ENCODE data around the gene LOXHD1. TPM values are rescaled to one million over a fixed set of nuclear protein-coding genes. Genes with fewer than 3 reads are reported as not detected.

LOXHD1 gene
- total RNA-seq, 1 donor from 2014 or later = not detected

- Histone ChIP-seq H3K27ac (no peak overlapping the region), H3K4me1 (no peaks in the 10 kb centered on the region), H3K36me3 (no peaks in the 10 kb centered on the region), H3K4me3 (no peak overlapping the region), H3K27me3 (no peaks in the 10 kb centered on the region), H3K9me3 (no peaks in the 10 kb centered on the region)
- DNase-seq (ENCODE audit: extremely low spot score in 2 of 2) = peak in 1 of 2 donors; percentile 58
- TF ChIP-seq POLR2A (IDR thresholded peaks at IDR 0.05) = no peak
- no peak for TF ChIP-seq CTCF (IDR thresholded peaks at IDR 0.05)
- TF ChIP-seq POLR2AphosphoS5 (IDR thresholded peaks at IDR 0.05; ENCODE audit: insufficient read depth in 1 of 2, low read depth in 1 of 2) = no peak
- intact Hi-C loops (cut with DNase I) = no loop called here
Observed at GRCh38 chr18:46435031-46435430, 222.0 kb downstream of the LOXHD1 start.

- H3K9me3 ChIP-seq = no peaks in the 10 kb centered on the region
- no peak overlapping the region for H3K4me3 ChIP-seq
- no peaks in the 10 kb centered on the region for H3K27me3 ChIP-seq
- intact Hi-C loops (cut with DNase I) = no loop called here
- no peak overlapping the region for H3K27ac ChIP-seq
- DNase-seq (ENCODE audit: extremely low spot score in 2 of 2) = peak in 1 of 2 donors; percentile 40
- no peaks in the 10 kb centered on the region for H3K4me1 ChIP-seq
- TF ChIP-seq CTCF (IDR thresholded peaks at IDR 0.05) = no peak
- no peak for TF ChIP-seq POLR2A (IDR thresholded peaks at IDR 0.05)
- no peak for TF ChIP-seq POLR2AphosphoS5 (IDR thresholded peaks at IDR 0.05; ENCODE audit: insufficient read depth in 1 of 2, low read depth in 1 of 2)
- H3K36me3 ChIP-seq = no peaks in the 10 kb centered on the region
Observed at GRCh38 chr18:46434629-46435028, 222.4 kb downstream of the LOXHD1 start.

GRCh38 chr18:46433121-46433826 is 223.7 kb downstream of the LOXHD1 start:
- TF ChIP-seq POLR2AphosphoS5 (IDR thresholded peaks at IDR 0.05; ENCODE audit: insufficient read depth in 1 of 2, low read depth in 1 of 2) = no peak
- TF ChIP-seq CTCF (IDR thresholded peaks at IDR 0.05) = no peak
- DNase-seq (ENCODE audit: extremely low spot score in 2 of 2) = peak in 1 of 2 donors; percentile 58
- no peaks in the 10 kb centered on the region for H3K36me3 ChIP-seq
- H3K9me3 ChIP-seq = no peaks in the 10 kb centered on the region
- no peak overlapping the region for H3K4me3 ChIP-seq
- no peaks in the 10 kb centered on the region for H3K4me1 ChIP-seq
- no peaks in the 10 kb centered on the region for H3K27me3 ChIP-seq
- intact Hi-C loops (cut with DNase I) = no loop called here
- no peak overlapping the region for H3K27ac ChIP-seq

GRCh38 chr18:46431522-46432171 is 225.4 kb downstream of the LOXHD1 start:
- no peak for TF ChIP-seq POLR2A (IDR thresholded peaks at IDR 0.05)
- no peak for TF ChIP-seq POLR2AphosphoS5 (IDR thresholded peaks at IDR 0.05; ENCODE audit: insufficient read depth in 1 of 2, low read depth in 1 of 2)
- TF ChIP-seq CTCF (IDR thresholded peaks at IDR 0.05) = no peak
- peak in 1 of 2 donors; percentile 52 for DNase-seq (ENCODE audit: extremely low spot score in 2 of 2)

More at GRCh38 chr18:46431522-46432171, 225.4 kb downstream of the LOXHD1 start:
- Histone ChIP-seq H3K27me3 (no peaks in the 10 kb centered on the region), H3K4me1 (no peaks in the 10 kb centered on the region), H3K9me3 (no peaks in the 10 kb centered on the region), H3K36me3 (no peaks in the 10 kb centered on the region), H3K4me3 (no peak overlapping the region), H3K27ac (no peak overlapping the region)
- intact Hi-C loops (cut with DNase I) = no loop called here

All from vagina (tissue), 2 donors.